HepG2 (cell line): ENCODE results near the gene CCDC201. TPM values are rescaled to one million over a fixed set of nuclear protein-coding genes. Genes with fewer than 3 reads are reported as not detected.
A peak's percentile ranks its signal among the peaks of the same experiment; 100 is the strongest.

Source experiments
- BORCS8-MEF2B ChIP-seq: sonication (generic); formaldehyde crosslinking; IDR thresholded peaks from 2 replicates; pipeline ENCODE4 v1.8.0; 2022; ENCODE audit warnings: mild to moderate bottlenecking, missing genetic modification reagents
- FLYWCH1 ChIP-seq: sonication (generic); formaldehyde crosslinking; IDR thresholded peaks from 2 replicates; pipeline ENCODE4 v1.8.1; 2023; ENCODE audit warnings: mild to moderate bottlenecking, missing genetic modification reagents
- HMG20A ChIP-seq: IDR thresholded peaks from 2 replicates; pipeline ENCODE4 v1.6.1; 2016; ENCODE audit warnings: borderline replicate concordance
- ISL2 ChIP-seq: sonication (generic); formaldehyde crosslinking; IDR thresholded peaks from 2 replicates; pipeline ENCODE4 v1.5.0; 2020; ENCODE audit warnings: missing genetic modification reagents
- MAZ ChIP-seq, 2 experiments: sonication (generic) in 1 of 2; formaldehyde crosslinking in 1 of 2; IDR thresholded peaks; 2 replicates each; pipeline versions ENCODE4 v1.5.0 to v1.6.1; 2012 to 2020; ENCODE audit warnings: low read depth in 2 of 2, mild to moderate bottlenecking in 2 of 2, borderline replicate concordance in 1 of 2, improper control_type of control experiment in 1 of 2, low read length in 1 of 2, missing genetic modification reagents in 1 of 2, moderate library complexity in 1 of 2
- PITX1 ChIP-seq: sonication (generic); formaldehyde crosslinking; IDR thresholded peaks from 2 replicates; pipeline ENCODE4 v1.5.1; 2020; ENCODE audit warnings: mild to moderate bottlenecking, missing genetic modification reagents
- ZNF331 ChIP-seq: sonication (generic); formaldehyde crosslinking; IDR thresholded peaks from 2 replicates; pipeline ENCODE4 v1.4.0; 2020; ENCODE audit warnings: missing genetic modification reagents
- ZNF562 ChIP-seq: sonication (generic); formaldehyde crosslinking; IDR thresholded peaks from 2 replicates; pipeline ENCODE4 v1.8.0; 2022; ENCODE audit warnings: missing genetic modification reagents, borderline replicate concordance
- ZNF589 ChIP-seq: sonication (generic); formaldehyde crosslinking; conservative IDR thresholded peaks from 2 replicates; pipeline ENCODE4 v1.8.0; 2022; ENCODE audit warnings: mild to moderate bottlenecking, moderate library complexity, missing genetic modification reagents
- ZNF619 ChIP-seq: sonication (generic); formaldehyde crosslinking; IDR thresholded peaks from 2 replicates; pipeline ENCODE4 v1.4.0; 2020; ENCODE audit warnings: mild to moderate bottlenecking, missing genetic modification reagents
- polyA plus RNA-seq, 8 experiments: library from polyadenylated mRNA; depleted of rRNA in 3 of 8; stranded (reverse) in 7 of 8; unstranded in 1 of 8; fragments of >200 nt; fragmentation: Illumina TruSeq in 4 of 8; extraction: Trizol in 4 of 8; gene quantifications; 2 replicates each; pipeline versions ENCODE4 v1.2.1 to v1.2.3, GENCODE V29; 2011 to 2016; ENCODE audit warnings: low read depth in 4 of 8, missing spikeins in 1 of 8, mixed read lengths in 1 of 8; ENCODE audit not compliant: insufficient read depth in 1 of 8
- total RNA-seq, 5 experiments: library from RNA; depleted of rRNA; stranded (reverse); fragments of >200 nt; fragmentation: Illumina TruSeq; extraction: Trizol; gene quantifications; 2 replicates each; pipeline ENCODE4 v1.2.3, GENCODE V29; 2016; ENCODE audit warnings: low read depth in 1 of 5
- TF ChIP-seq, protein P1 (sequence below): IDR thresholded peaks from 2 replicates; pipeline ENCODE4 v1.6.1; 2016; ENCODE audit warnings: mild to moderate bottlenecking, missing biosample characterization, missing genetic modification reagents
- TF ChIP-seq, protein P2 (sequence below): sonication (generic); formaldehyde crosslinking; conservative IDR thresholded peaks from 2 replicates; pipeline ENCODE4 v1.4.0; 2020; ENCODE audit warnings: mild to moderate bottlenecking, missing genetic modification reagents, moderate library complexity
- TF ChIP-seq, protein P3 (sequence below): sonication (generic); formaldehyde crosslinking; IDR thresholded peaks from 2 replicates; pipeline ENCODE4 v1.8.0; 2022; ENCODE audit warnings: missing genetic modification reagents, mild to moderate bottlenecking, borderline replicate concordance
- TF ChIP-seq, protein P4 (sequence below): sonication (generic); formaldehyde crosslinking; IDR thresholded peaks from 2 replicates; pipeline ENCODE4 v1.4.0; 2020; ENCODE audit warnings: low read depth, missing genetic modification reagents
- TF ChIP-seq, protein P5 (sequence below): IDR thresholded peaks from 2 replicates; pipeline ENCODE4 v1.6.1; 2016; ENCODE audit warnings: missing compliant biosample characterization, missing genetic modification reagents, borderline replicate concordance

Gene CCDC201
- total and polyA plus RNA-seq, 2 of the 13 experiments (the other 11 are each of a cell fraction or from before 2014, with no cell fraction given), result 0.92 TPM; not detected in 1

DNA sequence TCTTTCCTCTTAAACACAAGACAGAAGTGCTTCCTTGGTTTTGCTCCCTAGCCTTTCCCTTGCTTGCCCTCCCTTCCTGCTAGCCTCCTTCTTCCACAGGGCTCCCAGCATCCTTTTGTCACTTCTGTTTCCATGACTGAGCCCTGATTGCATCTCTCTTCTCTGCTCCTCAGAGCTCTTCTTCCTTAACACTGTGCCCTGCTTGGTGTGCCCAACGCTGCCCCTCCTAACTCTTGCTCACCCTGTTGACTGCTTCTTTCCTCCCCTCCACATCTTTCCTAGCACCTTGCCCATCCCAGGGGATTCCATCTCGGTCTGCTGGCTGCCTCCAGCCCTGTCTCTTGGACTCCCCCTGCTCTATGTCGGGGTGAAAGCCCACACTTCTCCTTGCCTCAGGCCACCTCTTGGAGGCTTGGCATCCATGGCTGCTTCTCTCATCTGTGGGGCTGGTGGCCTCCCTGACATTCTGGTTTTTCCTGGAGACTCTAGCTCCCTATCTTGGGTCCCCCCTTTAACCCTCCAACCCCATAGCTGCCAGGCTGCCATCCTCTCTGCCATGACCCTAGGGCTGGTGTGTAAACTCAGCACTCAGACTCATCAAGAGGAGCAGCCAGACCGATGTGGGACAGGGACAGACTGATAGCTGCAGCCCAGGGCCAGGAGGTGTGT is 21.2 kb upstream of the CCDC201 start (continued):
- TF ChIP-seq MAZ (IDR thresholded peaks at IDR 0.05; ENCODE audit: borderline replicate concordance, low read depth, low read length) (no peak), MAZ (CRISPR knock-in tag; IDR thresholded peaks at IDR 0.05; ENCODE audit: low read depth) (no peak; the same call in 1 of the 2 replicates), ISL2 (peak; percentile 16; the same call in 1 of the 2 replicates), PITX1 (CRISPR knock-in tag) (0 out of 2 replicates have a peak, but pooled peaks have one; percentile 21), FLYWCH1 (peak; percentile 75), HMG20A (CRISPR knock-in tag) (0 out of 2 replicates have a peak, but pooled peaks have one; percentile 6), ZNF562 (CRISPR knock-in tag) (no peak), ZNF619 (CRISPR knock-in tag) (peak; percentile 72; the same call in 1 of the 2 replicates), ZNF589 (CRISPR knock-in tag) (peak; percentile 65; the same call in 1 of the 2 replicates), BORCS8-MEF2B (peak; percentile 29; the same call in 1 of the 2 replicates), ZNF331 (CRISPR knock-in tag) (no peak)
- TF ChIP-seq, protein P1, sequence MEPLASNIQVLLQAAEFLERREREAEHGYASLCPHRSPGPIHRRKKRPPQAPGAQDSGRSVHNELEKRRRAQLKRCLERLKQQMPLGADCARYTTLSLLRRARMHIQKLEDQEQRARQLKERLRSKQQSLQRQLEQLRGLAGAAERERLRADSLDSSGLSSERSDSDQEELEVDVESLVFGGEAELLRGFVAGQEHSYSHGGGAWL, result peak; percentile 74; the same call in 1 of the 2 replicates
- TF ChIP-seq, protein P2, sequence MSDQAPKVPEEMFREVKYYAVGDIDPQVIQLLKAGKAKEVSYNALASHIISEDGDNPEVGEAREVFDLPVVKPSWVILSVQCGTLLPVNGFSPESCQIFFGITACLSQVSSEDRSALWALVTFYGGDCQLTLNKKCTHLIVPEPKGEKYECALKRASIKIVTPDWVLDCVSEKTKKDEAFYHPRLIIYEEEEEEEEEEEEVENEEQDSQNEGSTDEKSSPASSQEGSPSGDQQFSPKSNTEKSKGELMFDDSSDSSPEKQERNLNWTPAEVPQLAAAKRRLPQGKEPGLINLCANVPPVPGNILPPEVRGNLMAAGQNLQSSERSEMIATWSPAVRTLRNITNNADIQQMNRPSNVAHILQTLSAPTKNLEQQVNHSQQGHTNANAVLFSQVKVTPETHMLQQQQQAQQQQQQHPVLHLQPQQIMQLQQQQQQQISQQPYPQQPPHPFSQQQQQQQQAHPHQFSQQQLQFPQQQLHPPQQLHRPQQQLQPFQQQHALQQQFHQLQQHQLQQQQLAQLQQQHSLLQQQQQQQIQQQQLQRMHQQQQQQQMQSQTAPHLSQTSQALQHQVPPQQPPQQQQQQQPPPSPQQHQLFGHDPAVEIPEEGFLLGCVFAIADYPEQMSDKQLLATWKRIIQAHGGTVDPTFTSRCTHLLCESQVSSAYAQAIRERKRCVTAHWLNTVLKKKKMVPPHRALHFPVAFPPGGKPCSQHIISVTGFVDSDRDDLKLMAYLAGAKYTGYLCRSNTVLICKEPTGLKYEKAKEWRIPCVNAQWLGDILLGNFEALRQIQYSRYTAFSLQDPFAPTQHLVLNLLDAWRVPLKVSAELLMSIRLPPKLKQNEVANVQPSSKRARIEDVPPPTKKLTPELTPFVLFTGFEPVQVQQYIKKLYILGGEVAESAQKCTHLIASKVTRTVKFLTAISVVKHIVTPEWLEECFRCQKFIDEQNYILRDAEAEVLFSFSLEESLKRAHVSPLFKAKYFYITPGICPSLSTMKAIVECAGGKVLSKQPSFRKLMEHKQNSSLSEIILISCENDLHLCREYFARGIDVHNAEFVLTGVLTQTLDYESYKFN, result peak; percentile 55; the same call in 1 of the 2 replicates
- TF ChIP-seq, protein P3, sequence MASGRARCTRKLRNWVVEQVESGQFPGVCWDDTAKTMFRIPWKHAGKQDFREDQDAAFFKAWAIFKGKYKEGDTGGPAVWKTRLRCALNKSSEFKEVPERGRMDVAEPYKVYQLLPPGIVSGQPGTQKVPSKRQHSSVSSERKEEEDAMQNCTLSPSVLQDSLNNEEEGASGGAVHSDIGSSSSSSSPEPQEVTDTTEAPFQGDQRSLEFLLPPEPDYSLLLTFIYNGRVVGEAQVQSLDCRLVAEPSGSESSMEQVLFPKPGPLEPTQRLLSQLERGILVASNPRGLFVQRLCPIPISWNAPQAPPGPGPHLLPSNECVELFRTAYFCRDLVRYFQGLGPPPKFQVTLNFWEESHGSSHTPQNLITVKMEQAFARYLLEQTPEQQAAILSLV (CRISPR knock-in tag), result peak; percentile 45; the same call in 1 of the 2 replicates
- TF ChIP-seq, protein P4, sequence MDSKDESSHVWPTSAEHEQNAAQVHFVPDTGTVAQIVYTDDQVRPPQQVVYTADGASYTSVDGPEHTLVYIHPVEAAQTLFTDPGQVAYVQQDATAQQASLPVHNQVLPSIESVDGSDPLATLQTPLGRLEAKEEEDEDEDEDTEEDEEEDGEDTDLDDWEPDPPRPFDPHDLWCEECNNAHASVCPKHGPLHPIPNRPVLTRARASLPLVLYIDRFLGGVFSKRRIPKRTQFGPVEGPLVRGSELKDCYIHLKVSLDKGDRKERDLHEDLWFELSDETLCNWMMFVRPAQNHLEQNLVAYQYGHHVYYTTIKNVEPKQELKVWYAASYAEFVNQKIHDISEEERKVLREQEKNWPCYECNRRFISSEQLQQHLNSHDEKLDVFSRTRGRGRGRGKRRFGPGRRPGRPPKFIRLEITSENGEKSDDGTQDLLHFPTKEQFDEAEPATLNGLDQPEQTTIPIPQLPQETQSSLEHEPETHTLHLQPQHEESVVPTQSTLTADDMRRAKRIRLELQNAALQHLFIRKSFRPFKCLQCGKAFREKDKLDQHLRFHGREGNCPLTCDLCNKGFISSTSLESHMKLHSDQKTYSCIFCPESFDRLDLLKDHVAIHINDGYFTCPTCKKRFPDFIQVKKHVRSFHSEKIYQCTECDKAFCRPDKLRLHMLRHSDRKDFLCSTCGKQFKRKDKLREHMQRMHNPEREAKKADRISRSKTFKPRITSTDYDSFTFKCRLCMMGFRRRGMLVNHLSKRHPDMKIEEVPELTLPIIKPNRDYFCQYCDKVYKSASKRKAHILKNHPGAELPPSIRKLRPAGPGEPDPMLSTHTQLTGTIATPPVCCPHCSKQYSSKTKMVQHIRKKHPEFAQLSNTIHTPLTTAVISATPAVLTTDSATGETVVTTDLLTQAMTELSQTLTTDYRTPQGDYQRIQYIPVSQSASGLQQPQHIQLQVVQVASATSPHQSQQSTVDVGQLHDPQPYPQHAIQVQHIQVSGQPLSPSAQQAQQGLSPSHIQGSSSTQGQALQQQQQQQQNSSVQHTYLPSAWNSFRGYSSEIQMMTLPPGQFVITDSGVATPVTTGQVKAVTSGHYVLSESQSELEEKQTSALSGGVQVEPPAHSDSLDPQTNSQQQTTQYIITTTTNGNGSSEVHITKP, result no peak
- TF ChIP-seq, protein P5, sequence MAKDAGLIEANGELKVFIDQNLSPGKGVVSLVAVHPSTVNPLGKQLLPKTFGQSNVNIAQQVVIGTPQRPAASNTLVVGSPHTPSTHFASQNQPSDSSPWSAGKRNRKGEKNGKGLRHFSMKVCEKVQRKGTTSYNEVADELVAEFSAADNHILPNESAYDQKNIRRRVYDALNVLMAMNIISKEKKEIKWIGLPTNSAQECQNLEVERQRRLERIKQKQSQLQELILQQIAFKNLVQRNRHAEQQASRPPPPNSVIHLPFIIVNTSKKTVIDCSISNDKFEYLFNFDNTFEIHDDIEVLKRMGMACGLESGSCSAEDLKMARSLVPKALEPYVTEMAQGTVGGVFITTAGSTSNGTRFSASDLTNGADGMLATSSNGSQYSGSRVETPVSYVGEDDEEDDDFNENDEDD (CRISPR knock-in tag), result 0 out of 2 replicates have a peak, but pooled peaks have one; percentile 1
